Forelimb muscle (tissue), 1 donor: ENCODE measurements around the gene LIN52. TPM values are rescaled to one million over a fixed set of nuclear protein-coding genes. Genes with fewer than 3 reads are reported as not detected.

ENCODE experiments used
- DNase-seq: peaks from one replicate; pipeline ENCODE4 v3.0.0-alpha.2; 2013; ENCODE audit warnings: low read depth
- polyA plus RNA-seq: library from polyadenylated mRNA; unstranded; fragments of 120-200 nt; gene quantifications from one replicate; pipeline ENCODE4 v1.2.1, GENCODE V29; 2013; ENCODE audit not compliant: insufficient read length

The LIN52 gene
- polyA plus RNA-seq, 1 donor: 8.8 TPM

GRCh38 chr14:74231784-74232183, 147.0 kb downstream of the LIN52 start:
- no peak for DNase-seq

GRCh38 chr14:74235017-74235416, 150.3 kb downstream of the LIN52 start:
- no peak for DNase-seq

- DNase-seq: no peak
Observed at GRCh38 chr14:74237441-74237840, 152.7 kb downstream of the LIN52 start.

DNA sequence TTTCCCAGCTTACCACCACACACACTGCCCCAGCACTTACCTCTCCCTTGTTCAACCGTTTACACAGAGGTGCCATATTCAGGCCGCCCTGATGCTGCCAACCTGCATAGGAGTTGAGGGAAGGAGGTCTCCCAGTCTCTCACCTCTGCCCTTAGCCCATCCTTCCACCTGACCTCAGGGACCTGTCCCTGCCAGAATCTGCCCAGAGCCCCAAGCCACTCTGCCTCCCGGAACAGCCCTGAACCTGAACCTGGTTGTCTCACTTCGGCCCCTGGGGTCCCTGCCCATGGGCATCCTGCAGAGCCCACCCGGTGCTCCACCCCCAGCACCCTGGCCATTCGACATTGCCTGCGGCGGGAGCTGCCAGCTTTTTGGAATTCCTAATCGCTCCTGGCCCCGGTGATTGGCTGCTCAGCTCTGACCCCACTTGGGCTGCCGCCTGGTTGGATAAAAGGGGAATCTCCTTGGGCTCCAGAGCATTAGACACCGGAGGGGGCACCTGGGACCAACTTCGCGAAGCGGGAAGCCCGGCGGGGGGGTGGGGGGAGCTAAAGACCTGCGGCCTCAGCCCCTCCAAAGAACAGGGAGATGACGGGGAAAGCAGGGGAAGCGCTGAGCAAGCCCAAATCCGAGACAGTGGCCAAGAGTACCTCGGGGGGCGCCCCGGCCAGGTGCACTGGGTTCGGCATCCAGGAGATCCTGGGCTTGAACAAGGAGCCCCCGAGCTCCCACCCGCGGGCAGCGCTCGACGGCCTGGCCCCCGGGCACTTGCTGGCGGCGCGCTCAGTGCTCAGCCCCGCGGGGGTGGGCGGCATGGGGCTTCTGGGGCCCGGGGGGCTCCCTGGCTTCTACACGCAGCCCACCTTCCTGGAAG, 154.5 kb downstream of the LIN52 start, which contains the start of gene VSX2:
VSX2 (plus strand) TSS at position 476 of the 874 bp plus-strand sequence; CDS start at position 589, 113 bp downstream.
- no peak for DNase-seq

DNA sequence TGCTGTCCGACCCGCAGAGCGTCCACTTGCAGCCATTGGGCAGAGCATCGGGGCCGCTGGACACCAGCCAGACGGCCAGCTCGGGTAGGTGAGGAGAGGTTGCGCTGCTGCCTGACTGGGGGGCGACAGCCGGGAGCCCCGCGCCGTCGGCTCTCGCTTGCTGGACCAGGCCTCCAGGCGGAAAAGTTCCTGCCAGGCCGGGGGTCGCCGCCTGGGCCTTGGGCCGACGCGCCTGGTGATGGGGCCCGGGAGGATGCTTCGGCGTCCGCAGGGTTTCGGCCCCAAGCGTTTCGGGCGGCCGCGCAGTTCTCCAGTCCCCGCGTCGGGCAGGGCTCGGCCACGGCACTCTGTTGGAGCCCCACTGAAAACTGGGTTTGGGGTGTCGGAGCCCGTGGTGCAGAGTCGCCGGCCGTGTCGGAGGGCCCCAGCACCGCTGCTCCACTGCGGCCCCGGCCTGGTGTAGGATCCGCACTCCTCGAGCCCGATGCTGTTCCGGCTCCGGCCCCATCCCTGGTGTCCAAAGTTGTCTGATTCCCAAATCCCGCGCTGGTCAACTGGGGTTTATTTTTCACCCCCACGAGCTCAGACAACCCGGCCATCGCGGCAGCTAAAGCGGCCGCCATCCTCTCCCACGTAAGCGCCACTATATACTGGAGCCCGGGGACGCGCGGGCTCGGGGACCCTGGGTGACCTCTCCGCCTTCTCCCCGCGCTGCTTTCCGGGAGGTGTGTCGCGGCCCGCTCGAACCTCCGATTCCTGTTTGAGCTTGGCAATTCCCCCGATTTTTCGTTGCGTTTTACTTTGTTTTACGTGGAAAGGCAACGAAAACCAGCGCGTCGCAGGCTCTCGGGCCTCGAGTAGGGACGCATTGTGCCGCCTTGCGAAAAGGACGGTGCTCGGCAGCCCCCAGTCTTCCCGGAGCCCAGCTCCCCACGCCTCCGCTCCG, 155.4 kb downstream of the LIN52 start:
- DNase-seq: no peak

DNA sequence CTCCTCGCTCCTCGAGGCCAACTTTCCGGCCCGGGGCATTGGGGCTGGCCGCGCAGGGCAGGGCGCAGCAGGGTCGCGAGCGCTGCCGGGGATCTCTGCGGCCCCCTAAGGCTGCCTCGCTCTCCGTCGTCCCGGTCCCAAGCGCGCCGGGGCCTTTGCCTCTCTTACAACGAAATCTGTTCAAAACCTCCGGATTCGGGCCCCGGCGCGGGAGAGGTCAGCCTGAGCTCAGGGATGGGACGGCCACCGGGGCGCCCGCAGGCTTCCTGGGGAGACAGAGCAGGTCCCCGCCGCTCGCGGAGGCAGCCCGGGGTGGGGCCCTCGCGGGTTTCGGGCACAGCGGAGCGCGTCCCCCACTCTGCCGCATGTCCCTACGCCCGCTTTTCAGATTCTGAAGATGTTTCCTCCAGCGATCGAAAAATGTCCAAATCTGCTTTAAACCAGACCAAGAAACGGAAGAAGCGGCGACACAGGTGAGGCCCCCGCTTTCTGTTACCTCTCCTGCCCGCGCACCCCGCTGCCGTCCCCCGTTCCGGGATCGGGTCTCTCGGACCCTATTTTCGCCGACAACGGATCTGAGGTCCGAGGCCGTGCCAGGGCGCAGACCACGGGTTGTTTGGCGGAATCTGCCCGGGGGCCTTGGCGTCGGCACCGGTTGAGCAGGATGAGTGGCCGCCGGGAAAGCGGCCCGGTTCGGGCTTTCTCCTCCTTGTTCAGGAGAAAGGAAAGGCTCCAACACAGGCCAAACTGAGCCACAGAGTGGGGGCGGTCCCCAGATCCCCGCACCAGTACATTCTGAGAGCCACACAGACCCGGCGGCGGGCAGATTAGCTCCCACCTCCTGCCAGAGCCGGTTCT, 156.3 kb downstream of the LIN52 start:
- DNase-seq: no peak

GRCh38 chr14:74241652-74242017, 156.9 kb downstream of the LIN52 start:
- no peak for DNase-seq

DNA sequence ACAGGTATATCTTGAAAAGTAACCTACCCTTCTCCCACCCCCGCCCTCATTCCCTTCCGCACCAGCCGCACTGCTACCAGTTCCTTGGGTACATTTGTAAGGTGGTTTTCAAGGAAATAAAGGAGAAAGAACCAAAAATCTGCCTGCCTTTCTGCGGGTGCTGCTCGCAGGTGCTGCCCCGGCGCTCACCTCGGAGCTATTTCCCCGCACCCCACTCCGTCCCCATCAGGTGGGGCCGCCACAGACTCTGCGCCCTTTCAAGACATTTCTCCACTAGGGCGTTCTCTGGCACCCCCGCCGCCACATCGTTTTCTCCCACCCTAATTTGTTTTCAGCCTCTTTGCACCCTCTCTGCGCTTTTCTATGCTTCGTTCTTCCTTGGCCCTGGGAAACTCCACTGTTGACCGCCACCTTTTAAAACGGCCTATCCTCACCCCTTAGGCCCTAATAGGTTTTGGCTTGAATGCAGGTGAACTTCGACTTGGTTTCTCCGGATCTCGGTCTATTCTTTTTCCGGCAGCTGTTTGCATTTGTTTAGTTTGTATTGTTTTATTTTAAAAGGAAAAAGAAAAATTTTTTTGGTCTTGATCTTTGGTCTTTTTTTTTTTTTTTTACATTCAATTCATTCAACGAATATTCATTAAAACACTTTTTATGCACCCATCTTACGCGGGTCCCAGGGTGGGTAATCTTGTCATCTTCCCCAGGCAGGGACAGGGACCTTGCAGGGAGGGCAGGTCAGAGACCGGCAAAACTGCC, 157.4 kb downstream of the LIN52 start:
- DNase-seq: no peak

GRCh38 chr14:74242780-74243042, 158.0 kb downstream of the LIN52 start:
- no peak for DNase-seq

DNA sequence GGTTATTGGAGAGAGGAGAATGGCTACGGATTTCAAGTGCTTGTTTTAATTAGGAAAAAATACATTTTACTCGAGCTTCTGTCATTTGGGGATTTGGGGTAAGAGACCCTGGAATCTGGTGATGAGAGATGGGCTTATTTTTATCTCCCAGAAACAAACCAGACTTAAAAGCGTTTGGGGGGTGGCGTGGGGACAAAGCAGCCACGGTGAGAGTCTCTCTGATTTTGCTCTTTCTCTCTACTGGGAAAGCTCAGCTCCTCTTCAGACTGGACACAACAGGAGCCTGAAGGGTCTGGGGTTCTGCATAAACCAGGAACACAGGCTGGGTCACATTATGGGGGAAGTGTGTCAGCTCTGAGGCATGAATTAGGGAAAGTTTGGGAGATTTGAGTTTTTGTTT, 158.3 kb downstream of the LIN52 start:
- no peak for DNase-seq

- no peak for DNase-seq
Observed at GRCh38 chr14:74244115-74244514, 159.4 kb downstream of the LIN52 start.

DNA sequence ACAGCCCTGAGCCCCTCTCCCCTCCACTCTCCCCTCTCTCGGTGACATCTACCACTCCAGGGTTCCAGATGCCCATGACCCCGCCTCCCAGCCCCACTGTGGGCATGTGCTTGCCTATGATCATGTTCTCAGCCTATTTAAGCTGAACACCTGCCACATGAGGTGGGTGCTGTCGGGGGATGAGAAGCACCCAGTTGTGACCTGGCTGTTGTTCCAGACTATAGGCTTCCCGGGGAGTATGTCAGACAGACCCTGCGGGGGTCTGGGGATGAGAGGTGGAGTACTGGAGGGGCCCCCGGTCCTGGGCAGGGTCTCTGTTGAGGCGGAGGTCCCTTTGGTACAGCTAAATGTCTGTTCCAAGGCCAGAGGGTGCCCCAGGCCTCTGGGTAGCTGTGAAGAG, 160.5 kb downstream of the LIN52 start:
- DNase-seq: no peak

- DNase-seq: no peak
Observed at GRCh38 chr14:74246542-74246941, 161.8 kb downstream of the LIN52 start.

DNA sequence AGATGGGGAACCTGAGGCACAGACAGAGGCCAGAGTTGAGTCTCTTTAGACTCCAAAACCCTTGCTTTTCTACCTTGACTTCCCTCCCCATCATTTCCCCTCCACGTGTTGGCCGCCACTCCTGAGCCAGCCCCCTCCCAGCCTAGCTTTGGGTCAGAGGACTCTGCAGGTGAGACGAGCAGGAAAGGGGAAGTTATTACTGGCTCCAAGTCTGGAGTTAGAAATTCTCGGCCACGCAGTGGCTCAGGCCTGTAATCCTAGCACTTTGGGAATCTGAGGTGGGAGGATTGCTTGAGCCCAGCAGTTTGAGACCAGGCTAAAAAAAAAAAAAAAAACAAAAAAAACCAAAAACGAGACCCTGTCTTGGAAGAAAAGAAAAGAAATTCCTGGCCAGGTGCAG, 163.3 kb downstream of the LIN52 start:
- DNase-seq: no peak

DNA sequence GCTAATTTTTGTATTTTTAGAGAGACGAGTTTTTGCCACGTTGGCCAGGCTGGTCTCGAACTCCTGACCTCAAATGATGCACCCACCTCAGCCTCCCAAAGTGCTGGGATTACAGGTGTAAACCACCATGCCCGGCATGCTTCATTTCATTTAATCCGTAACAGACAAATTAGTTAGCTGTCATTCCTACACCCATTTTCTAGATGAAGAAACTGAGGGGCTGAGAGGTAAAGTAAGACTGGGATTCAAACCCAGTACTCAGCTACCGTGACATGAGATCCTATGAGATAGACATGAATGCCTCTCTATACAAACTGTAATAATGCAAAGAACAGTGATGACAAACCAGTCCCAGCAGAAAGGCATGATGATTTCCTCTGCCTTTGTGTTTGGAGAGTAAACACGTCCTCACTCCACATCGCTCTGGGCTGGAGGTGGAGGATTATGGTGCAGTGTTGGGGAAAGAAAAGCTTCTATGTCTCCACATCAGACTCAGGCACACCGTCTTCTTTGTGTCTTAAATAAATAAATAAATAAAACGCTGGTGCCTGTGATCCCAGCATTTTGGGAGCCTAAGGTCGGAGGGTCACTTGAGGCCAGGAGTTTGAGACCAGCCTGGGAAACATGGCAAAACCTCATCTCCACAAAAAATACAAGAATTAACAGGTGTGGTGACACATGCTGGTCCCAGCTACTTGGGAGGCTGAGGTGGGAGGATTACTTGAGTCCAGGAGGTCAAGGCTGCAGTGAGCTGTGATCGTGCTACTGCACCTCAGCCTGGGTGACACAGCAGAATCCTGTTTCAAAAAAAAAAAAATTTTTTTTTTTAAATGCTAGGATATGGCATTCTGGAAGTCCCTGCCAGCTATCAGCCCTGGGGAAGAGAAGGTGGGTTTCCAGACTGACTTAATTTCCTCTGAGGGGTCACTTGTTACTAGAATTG, 164.9 kb downstream of the LIN52 start:
- DNase-seq: no peak

Other genes starting within 250 kb of the LIN52 start
- gene PTGR2, start 233.1 kb upstream of the LIN52 start, polyA plus RNA-seq: 13.5 TPM
- gene ZNF410, start 198.1 kb upstream of the LIN52 start, polyA plus RNA-seq: 33.1 TPM
- gene FAM161B, start 134.9 kb upstream of the LIN52 start, polyA plus RNA-seq: 7.4 TPM
- gene COQ6, start 134.7 kb upstream of the LIN52 start, polyA plus RNA-seq: 44.7 TPM
- gene ENTPD5, start 65.7 kb upstream of the LIN52 start, polyA plus RNA-seq: 15.6 TPM
- gene BBOF1, start 65.6 kb upstream of the LIN52 start, polyA plus RNA-seq: 6.6 TPM
- gene ALDH6A1, start 503 bp upstream of the LIN52 start, polyA plus RNA-seq: 13.2 TPM
- gene VSX2, start 154.5 kb downstream of the LIN52 start, polyA plus RNA-seq: not detected
- gene ABCD4, start 218.0 kb downstream of the LIN52 start, polyA plus RNA-seq: 62.4 TPM